GM18907 (cell line): ENCODE measurements around the gene ITPKB.
"Not testable (repeated sequence)": the region's sequence is repeated elsewhere in the genome, so short reads cannot be mapped to it uniquely, and the experiment has no call there.

ENCODE experiments used
- ATAC-seq: cut with Tn5 transposase; IDR thresholded peaks from one replicate; pipeline ENCODE4 v1.9.1; 2021; ENCODE audit warnings: mild to moderate bottlenecking, moderate library complexity; ENCODE audit not compliant: unreplicated experiment

Gene ITPKB

DNA sequence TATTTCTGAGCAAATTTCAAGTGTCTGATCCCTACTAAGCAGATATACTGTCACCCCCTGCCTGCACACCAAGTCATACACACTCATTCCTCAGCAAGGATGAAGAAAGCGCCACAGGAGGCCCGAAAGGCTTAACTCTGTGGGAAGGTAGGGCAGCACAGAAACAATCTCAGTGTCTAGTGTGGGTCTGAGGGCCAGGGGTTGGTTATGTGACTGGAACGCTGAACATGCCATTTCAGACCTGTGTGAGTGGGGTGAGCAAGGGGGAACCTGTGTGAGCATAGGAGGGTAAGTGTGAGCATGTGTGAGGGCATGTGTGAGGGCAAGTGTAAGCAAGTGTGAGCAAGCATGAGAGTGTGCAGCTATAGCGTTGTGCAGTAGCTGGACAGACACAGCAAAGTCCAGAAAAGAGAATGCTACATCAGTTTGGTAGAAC lies 6.2 kb downstream of the ITPKB start:
- ATAC-seq = no peak

GRCh38 chr1:226731257-226731893 lies 7.7 kb downstream of the ITPKB start:
- no peak for ATAC-seq

DNA sequence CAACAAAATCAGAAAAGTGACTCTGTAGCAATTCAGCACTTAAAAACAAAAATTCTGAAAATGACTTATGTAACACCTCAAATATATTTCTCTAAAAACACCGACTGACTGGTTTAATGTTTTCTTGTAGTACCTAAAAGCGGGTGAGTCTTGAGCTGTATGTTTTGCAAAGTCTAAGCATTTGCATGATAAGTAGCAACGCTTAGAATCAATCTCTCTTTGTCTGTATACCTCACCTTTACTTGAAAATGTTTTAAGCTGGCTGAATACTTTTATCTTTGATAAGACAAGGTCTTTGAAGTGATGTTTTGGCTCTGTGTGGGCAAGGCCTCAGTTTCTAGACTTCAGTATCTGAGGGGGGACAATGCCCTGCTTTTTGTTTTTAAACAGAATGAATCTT lies 8.2 kb downstream of the ITPKB start:
- no peak for ATAC-seq

DNA sequence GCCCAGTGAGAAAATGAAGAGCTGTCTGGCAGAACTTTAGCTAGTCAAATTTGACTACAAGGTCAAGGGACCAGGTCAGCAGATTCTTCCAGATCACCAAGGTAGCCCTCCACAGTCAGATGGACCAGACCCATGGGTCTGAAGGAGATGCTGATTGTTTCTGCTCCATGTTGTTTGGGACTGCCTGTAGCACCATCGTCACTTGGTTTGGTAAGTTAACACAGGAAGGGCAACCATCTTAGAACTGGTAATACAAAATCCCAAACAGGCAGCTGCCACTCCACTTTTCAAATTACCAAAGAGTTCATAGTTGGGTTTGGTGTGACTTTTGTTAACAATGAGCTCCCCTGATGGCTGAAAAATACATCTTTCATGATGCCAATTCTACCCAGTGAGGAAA lies 9.0 kb downstream of the ITPKB start:
- no peak for ATAC-seq

- no peak for ATAC-seq
These were observed 10.6 kb downstream of the ITPKB start for GRCh38 chr1:226728448-226728847.

DNA sequence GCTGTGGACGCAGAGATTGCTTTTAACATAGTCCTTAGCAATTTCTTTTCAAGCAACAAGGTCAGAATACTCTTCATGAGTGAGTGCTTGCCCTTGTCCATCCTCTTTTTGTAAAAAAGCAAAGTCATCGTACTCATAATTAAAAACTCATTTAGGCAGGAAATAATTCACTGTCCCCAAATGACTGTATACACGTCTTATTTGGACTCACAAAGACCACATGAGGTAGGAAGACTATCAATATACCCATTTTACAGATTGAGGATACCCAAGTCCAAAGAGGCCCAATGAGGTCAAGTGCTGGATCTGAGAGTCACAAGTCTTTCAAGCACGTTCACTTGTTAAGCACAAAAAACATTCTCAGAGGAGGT lies 13.2 kb downstream of the ITPKB start:
- no peak for ATAC-seq

- no peak for ATAC-seq
These were observed 15.2 kb downstream of the ITPKB start for GRCh38 chr1:226723657-226724532.

- no peak for ATAC-seq
These were observed 16.0 kb downstream of the ITPKB start for GRCh38 chr1:226722901-226723656.

- no peak for ATAC-seq
These were observed 16.7 kb downstream of the ITPKB start for GRCh38 chr1:226722240-226722900.

DNA sequence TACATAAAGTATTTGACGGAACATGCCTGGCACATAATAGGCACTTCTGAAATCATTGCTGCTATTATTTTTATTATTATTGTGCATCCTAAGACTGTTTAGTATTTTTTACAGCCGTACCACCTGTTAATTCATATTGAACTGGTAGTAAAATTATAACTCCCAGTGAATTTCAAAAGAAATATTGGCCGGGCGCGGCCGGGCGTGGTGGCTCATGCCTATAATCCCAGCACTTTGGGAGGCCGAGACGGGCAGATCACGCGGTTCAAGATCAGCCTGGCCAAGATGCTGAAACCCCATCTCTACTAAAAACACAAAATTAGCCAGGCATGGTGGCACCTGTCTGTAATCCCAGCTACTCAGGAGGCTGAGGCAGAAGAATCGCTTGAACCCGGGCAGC lies 18.5 kb downstream of the ITPKB start:
- not testable (repeated sequence) for ATAC-seq

- ATAC-seq = no peak
These were observed 19.3 kb downstream of the ITPKB start for GRCh38 chr1:226719596-226720387.

DNA sequence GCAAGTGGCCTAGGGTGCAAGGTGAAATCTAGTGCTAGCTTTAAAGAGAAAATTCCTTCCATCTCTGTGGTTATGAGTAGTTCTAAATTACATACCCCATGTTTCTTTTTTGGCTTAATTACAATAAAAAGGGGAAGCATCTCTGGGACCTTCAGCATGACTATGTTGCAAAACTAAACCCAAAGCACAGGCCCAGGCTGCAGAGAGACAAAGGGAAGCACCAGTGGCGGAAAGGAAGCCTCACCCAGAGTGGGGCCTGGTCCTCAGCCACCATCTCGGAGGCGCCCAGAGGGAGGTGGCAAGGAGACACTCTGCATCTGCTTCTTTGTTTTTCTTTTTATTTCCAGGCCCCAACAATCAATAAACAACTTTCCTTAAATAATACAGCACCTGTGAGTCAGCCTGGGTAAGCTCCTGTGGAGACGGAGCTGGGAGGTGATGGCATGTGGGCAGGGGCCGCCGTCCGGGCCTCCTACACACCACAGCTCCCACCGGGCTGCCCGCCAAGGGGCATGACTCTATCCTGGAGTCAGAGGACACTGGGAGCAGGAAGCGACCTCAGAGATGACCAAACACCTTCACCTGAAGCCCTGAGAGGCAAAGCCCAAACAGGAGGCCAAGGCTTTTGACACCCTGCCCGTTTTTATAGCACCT lies 21.7 kb downstream of the ITPKB start:
- ATAC-seq = no peak

GRCh38 chr1:226716577-226716976 lies 22.5 kb downstream of the ITPKB start:
- no peak for ATAC-seq

DNA sequence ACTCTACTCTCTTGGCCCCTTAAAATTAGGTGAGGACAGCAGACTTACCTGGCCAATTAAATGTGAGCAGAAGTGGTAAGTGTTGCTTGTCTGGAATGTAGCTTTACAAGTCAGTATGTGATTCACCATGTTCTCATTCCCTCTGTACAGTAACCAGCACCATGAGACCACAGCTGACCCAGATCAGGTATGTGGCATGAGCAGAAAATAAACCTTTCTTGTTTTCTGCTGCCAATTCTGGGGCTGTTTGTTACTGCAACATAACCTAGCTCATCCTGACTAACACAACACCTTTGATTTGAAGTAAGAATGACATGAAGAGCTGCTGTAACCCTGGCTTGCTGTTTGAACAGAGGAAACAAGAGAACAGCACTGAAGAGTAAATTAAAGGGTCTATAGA lies 24.9 kb downstream of the ITPKB start:
- ATAC-seq = no peak

GRCh38 chr1:226712742-226713419 lies 26.2 kb downstream of the ITPKB start:
- peak; percentile 22 for ATAC-seq

- ATAC-seq = peak; percentile 86
These were observed 26.9 kb downstream of the ITPKB start for GRCh38 chr1:226711976-226712741.

GRCh38 chr1:226710501-226710900 lies 28.6 kb downstream of the ITPKB start:
- ATAC-seq = no peak

DNA sequence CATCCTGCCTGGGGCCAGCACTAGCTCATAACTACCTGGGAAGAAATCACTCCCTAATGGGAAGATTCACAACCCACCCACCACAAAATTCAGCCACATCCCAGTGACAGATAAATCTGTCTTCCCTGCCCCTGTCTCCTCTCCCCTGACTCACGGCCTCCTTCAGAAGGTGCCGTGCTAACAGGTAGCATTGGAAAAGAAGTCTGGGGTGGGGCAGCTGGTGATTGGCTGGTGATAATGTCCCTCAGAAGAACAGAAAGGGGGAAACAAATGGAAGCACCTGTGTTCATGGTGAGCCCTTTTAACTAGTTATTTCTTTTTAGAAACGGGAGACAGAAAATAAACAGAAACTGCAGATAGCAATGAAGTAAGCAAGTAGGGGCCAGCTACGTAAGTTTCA lies 29.1 kb downstream of the ITPKB start:
- ATAC-seq = no peak
